IMR-90 (cell line): ENCODE data around the gene ELMO1. TPM values are rescaled to one million over a fixed set of nuclear protein-coding genes. Genes with fewer than 3 reads are reported as not detected.

Experiments
- ATAC-seq: fragments of 200-7000 bp; cut with Tn5 transposase; 2 replicates; pipeline ENCODE4 v1.9.1; 2020; ENCODE audit warnings: low read depth, mild to moderate bottlenecking, moderate library complexity
- BruUV-seq: library from RNA; stranded (reverse); fragments of 400-500 nt; replicated peaks from 2 replicates; lab custom pipeline; 2021; lab: Mats Ljungman, UMichigan
- CTCF ChIA-PET: fragments of 300-600 bp; formaldehyde crosslinking; extraction: SDS; loops from one replicate; lab custom pipeline; 2021; ENCODE audit warnings: antibody characterized with exemption; lab: Yijun Ruan, JAX
- POLR2A ChIA-PET: fragments of 300-600 bp; sonication (Branson Sonifier 250); formaldehyde crosslinking; loops from one replicate; lab custom pipeline; 2022; ENCODE audit warnings: antibody characterized with exemption; ENCODE audit not compliant: unreplicated experiment; lab: Charles Lee
- DNase-seq: peaks from one replicate; pipeline ENCODE4 v3.0.0; 2013
- H2AFZ ChIP-seq: replicated peaks from 2 replicates; pipeline ENCODE3; 2013; ENCODE audit warnings: low read length, mild to moderate bottlenecking; ENCODE audit not compliant: poor library complexity
- H2AK5ac ChIP-seq: 2 replicates; pipeline ENCODE4 v1.6.1; 2013; ENCODE audit warnings: low read depth, low read length, inconsistent platforms
- H2AK9ac ChIP-seq: replicated peaks from 2 replicates; pipeline ENCODE3; 2013; ENCODE audit warnings: mild to moderate bottlenecking, low read depth, low read length, moderate library complexity; ENCODE audit not compliant: poor library complexity
- H2BK120ac ChIP-seq: 2 replicates; pipeline ENCODE4 v1.6.1; 2013; ENCODE audit warnings: low read depth, low read length, inconsistent platforms
- H2BK15ac ChIP-seq: 3 replicates; pipeline ENCODE4 v1.6.1; 2013; ENCODE audit warnings: low read depth, low read length, inconsistent platforms
- H2BK20ac ChIP-seq: 2 replicates; pipeline ENCODE4 v1.6.1; 2013; ENCODE audit warnings: low read depth, mild to moderate bottlenecking, inconsistent platforms, low read length, moderate library complexity
- H2BK5ac ChIP-seq: 2 replicates; pipeline ENCODE4 v1.6.1; 2013; ENCODE audit warnings: mild to moderate bottlenecking, low read depth, low read length, inconsistent platforms; ENCODE audit not compliant: poor library complexity, severe bottlenecking
- H3K14ac ChIP-seq: replicated peaks from 2 replicates; pipeline ENCODE4 v1.6.1; 2013; ENCODE audit warnings: low read depth, low read length, inconsistent platforms
- H3K18ac ChIP-seq: 2 replicates; pipeline ENCODE4 v1.6.1; 2013; ENCODE audit warnings: low read depth, low read length, control low read depth
- H3K23ac ChIP-seq: 2 replicates; pipeline ENCODE4 v1.6.1; 2013; ENCODE audit warnings: low read depth, low read length, inconsistent platforms
- H3K27ac ChIP-seq: 2 replicates; pipeline ENCODE4 v1.5.1; 2013; ENCODE audit warnings: mild to moderate bottlenecking, control low read depth, low read length; ENCODE audit not compliant: insufficient read depth
- H3K27me3 ChIP-seq: 2 replicates; pipeline ENCODE4 v1.6.1; 2013; ENCODE audit warnings: low read length; ENCODE audit not compliant: control insufficient read depth, insufficient read depth
- H3K36me3 ChIP-seq: 2 replicates; pipeline ENCODE4 v1.6.1; 2013; ENCODE audit warnings: low read length, mixed read lengths; ENCODE audit not compliant: control insufficient read depth, insufficient read depth
- H3K4ac ChIP-seq: 2 replicates; pipeline ENCODE4 v1.6.1; 2013; ENCODE audit warnings: low read depth, low read length, inconsistent platforms
- H3K4me1 ChIP-seq: 2 replicates; pipeline ENCODE4 v1.6.1; 2013; ENCODE audit warnings: low read length, mixed read lengths; ENCODE audit not compliant: control insufficient read depth, insufficient read depth
- H3K4me2 ChIP-seq: 2 replicates; pipeline ENCODE4 v1.6.1; 2013; ENCODE audit warnings: low read depth, mild to moderate bottlenecking, control low read depth, low read length, moderate library complexity
- H3K4me3 ChIP-seq: 2 replicates; pipeline ENCODE4 v1.5.1; 2013; ENCODE audit warnings: low read depth, mild to moderate bottlenecking, control low read depth, low read length, moderate library complexity; ENCODE audit not compliant: insufficient read depth
- H3K56ac ChIP-seq: 2 replicates; pipeline ENCODE4 v1.6.1; 2013; ENCODE audit warnings: low read length, inconsistent platforms; ENCODE audit not compliant: insufficient read depth; ENCODE audit errors: extremely low read depth
- H3K79me1 ChIP-seq, 2 experiments: 2 replicates each; pipeline ENCODE4 v1.6.1; 2013; ENCODE audit warnings: low read length in 2 of 2, inconsistent platforms in 1 of 2, low read depth in 1 of 2
- H3K9ac ChIP-seq: 2 replicates; pipeline ENCODE4 v1.6.1; 2013; ENCODE audit warnings: low read depth, low read length, control low read depth
- H3K9me1 ChIP-seq: 2 replicates; pipeline ENCODE4 v1.6.1; 2013; ENCODE audit warnings: low read length, inconsistent platforms; ENCODE audit not compliant: insufficient read depth
- H3K9me3 ChIP-seq: 2 replicates; pipeline ENCODE4 v1.6.1; 2013; ENCODE audit warnings: low read length; ENCODE audit not compliant: control insufficient read depth, insufficient read depth
- H4K20me1 ChIP-seq: 2 replicates; pipeline ENCODE4 v1.6.1; 2013; ENCODE audit warnings: low read length, inconsistent platforms; ENCODE audit not compliant: insufficient read depth
- H4K5ac ChIP-seq: 2 replicates; pipeline ENCODE4 v1.6.1; 2013; ENCODE audit warnings: mild to moderate bottlenecking, low read depth, low read length, control low read depth
- H4K8ac ChIP-seq, 2 experiments: 2 replicates each; pipeline ENCODE4 v1.6.1; 2013; ENCODE audit warnings: low read depth in 2 of 2, low read length in 2 of 2, control low read depth in 1 of 2, inconsistent platforms in 1 of 2
- H4K91ac ChIP-seq: 2 replicates; pipeline ENCODE4 v1.6.1; 2013; ENCODE audit warnings: low read depth, low read length, inconsistent platforms; ENCODE audit not compliant: insufficient read depth
- CHD1 ChIP-seq: IDR thresholded peaks from 2 replicates; pipeline ENCODE4 v1.6.1; 2012; ENCODE audit warnings: low read depth, low read length, improper control_type of control experiment
- FOS ChIP-seq: fragments of 150-350 bp; IDR thresholded peaks from 2 replicates; pipeline ENCODE4 v1.6.1; 2016; ENCODE audit warnings: low read depth, low read length
- MAFK ChIP-seq: IDR thresholded peaks from 2 replicates; pipeline ENCODE4 v1.6.1; 2012; ENCODE audit warnings: low read depth, low read length, improper control_type of control experiment
- MAZ ChIP-seq: IDR thresholded peaks from 2 replicates; pipeline ENCODE4 v1.6.1; 2012; ENCODE audit warnings: low read depth, mild to moderate bottlenecking, low read length, improper control_type of control experiment, moderate library complexity, borderline replicate concordance
- MXI1 ChIP-seq: IDR thresholded peaks from 2 replicates; pipeline ENCODE4 v1.6.1; 2012; ENCODE audit warnings: low read depth, mild to moderate bottlenecking, low read length, moderate library complexity, borderline replicate concordance
- NFE2L2 ChIP-seq: fragments of 150-350 bp; IDR thresholded peaks from 2 replicates; pipeline ENCODE4 v1.6.1; 2016; ENCODE audit warnings: low read depth, mild to moderate bottlenecking, low read length
- RAD21 ChIP-seq: IDR thresholded peaks from 2 replicates; pipeline ENCODE4 v1.6.1; 2012; ENCODE audit warnings: low read length, improper control_type of control experiment
- RFX5 ChIP-seq: IDR thresholded peaks from 2 replicates; pipeline ENCODE4 v1.8.0; 2012; ENCODE audit warnings: low read depth, mild to moderate bottlenecking, low read length, moderate library complexity
- USF2 ChIP-seq: fragments of 150-350 bp; IDR thresholded peaks from 2 replicates; pipeline ENCODE4 v1.6.1; 2017; ENCODE audit warnings: mild to moderate bottlenecking, antibody characterized with exemption, low read length, low read depth
- WGBS, 2 experiments: methylation state at CpG; one replicate each; pipeline versions ENCODE4 v1.1.5 to v1.1.7; 2013; ENCODE audit warnings: missing lambda C conversion rate in 2 of 2; ENCODE audit not compliant: insufficient read length in 1 of 2; ENCODE audit errors: extremely low coverage in 2 of 2; 5-methylcytosine and 5-hydroxymethylcytosine counted together
- dilution Hi-C: fragments of 300-500 bp; cut with HindIII; formaldehyde crosslinking; loops from one replicate; pipeline ENCODE4 v1.14.3; 2018; ENCODE audit warnings: low sequenced_read_pairs; ENCODE audit not compliant: unreplicated experiment
- in situ Hi-C: fragments of 300-500 bp; cut with MboI; formaldehyde crosslinking; loops from 3 replicates; pipeline ENCODE4 v1.14.3; 2019; ENCODE audit warnings: low sequenced_read_pairs, inconsistent platforms, mixed read lengths
- intact Hi-C: fragments of 100-400 bp; cut with micrococcal nuclease; formaldehyde crosslinking; loops from 2 replicates; pipeline ENCODE4 v1.10.0; 2022
- polyA plus RNA-seq, 3 experiments: library from polyadenylated mRNA; depleted of rRNA; stranded (reverse); fragments of >200 nt; gene quantifications; 2 replicates each; pipeline ENCODE4 v1.2.3, GENCODE V29; 2012; ENCODE audit warnings: low replicate concordance in 1 of 3
- total RNA-seq: library from RNA; depleted of rRNA; stranded (reverse); fragments of >200 nt; gene quantifications from 2 replicates; pipeline ENCODE4 v1.2.3, GENCODE V29; 2012

The ELMO1 gene
- total and polyA plus RNA-seq, 2 of the 4 experiments (the other 2 are of a cell fraction), result 0.03 TPM; not detected in 1

GRCh38 chr7:37330775-37331174 is 117.9 kb downstream of the ELMO1 start:
- Histone ChIP-seq H3K18ac (no peak overlapping the region), H3K14ac (no peak overlapping the region), H2BK5ac (no peak overlapping the region), H4K8ac (no peak overlapping the region), H3K27ac (no peak overlapping the region), H3K4me3 (no peak overlapping the region), H3K56ac (no peak overlapping the region), H3K27me3 (no peaks in the 10 kb centered on the region), H2BK15ac (no peak overlapping the region), H3K23ac (no peak overlapping the region), H3K4ac (no peak overlapping the region), H2AK9ac (no peak overlapping the region), H3K4me1 (no peaks in the 10 kb centered on the region), H2AK5ac (no peak overlapping the region), H3K9me1 (no peaks in the 10 kb centered on the region), H2BK20ac (no peak overlapping the region), H3K79me1 (no peaks in the 10 kb centered on the region), H3K36me3 (no peaks in the 10 kb centered on the region), H4K5ac (no peak overlapping the region), H3K4me2 (no peak overlapping the region), H3K9me3 (peaks cover 20% of the 10 kb centered on the region), H3K9ac (no peak overlapping the region), H4K20me1 (no peaks in the 10 kb centered on the region), H2AFZ (no peak overlapping the region), H2BK120ac (no peak overlapping the region), H4K91ac (no peak overlapping the region)
- in situ Hi-C loops, result no loop called here
- no TSS peak for BruUV-seq
- WGBS, 2 experiments, result no CpG with 5 or more reads among the region's 2 CpGs
- dilution Hi-C loops, result no loop called here
- POLR2A ChIA-PET, result no interaction called here
- TF ChIP-seq CHD1 (no peak), RAD21 (no peak), FOS (no peak), NFE2L2 (no peak), MAZ (no peak), RFX5 (no peak), MAFK (no peak), MXI1 (no peak), USF2 (no peak)
- DNase-seq (no peak), ATAC-seq (no peak)
- CTCF ChIA-PET, result no interaction called here
- intact Hi-C loops, result no loop called here
